Measurements from ENCODE around the gene RAB7A.

Gene RAB7A

GRCh38 chr3:128784843-128785242 is 58.9 kb downstream of the RAB7A start:
- ATAC-seq: no peak

GRCh38 chr3:128786434-128787020 is 60.5 kb downstream of the RAB7A start:
- no peak for ATAC-seq
- no peak overlapping the region for H3K4me3 Mint-ChIP-seq

More at GRCh38 chr3:128784843-128785242, 58.9 kb downstream of the RAB7A start:
- H3K36me3 Mint-ChIP-seq: peaks cover 16% of the 10 kb centered on the region
- no peak overlapping the region for H3K4me3 Mint-ChIP-seq
- H3K27me3 Mint-ChIP-seq: no peaks in the 10 kb centered on the region
- H3K4me1 Mint-ChIP-seq: peaks cover 89% of the 10 kb centered on the region
- H3K27ac Mint-ChIP-seq: peak overlapping the region; percentile 50
- H3K9me3 Mint-ChIP-seq: no peaks in the 10 kb centered on the region

GRCh38 chr3:128787256-128788253 is 61.6 kb downstream of the RAB7A start:
- Mint-ChIP-seq H3K36me3 (peaks cover 16% of the 10 kb centered on the region), H3K4me1 (peaks cover 80% of the 10 kb centered on the region), H3K9me3 (no peaks in the 10 kb centered on the region), H3K27ac (peak overlapping the region; percentile 77), H3K27me3 (no peaks in the 10 kb centered on the region), H3K4me3 (no peak overlapping the region)
- peak; percentile 68 for ATAC-seq

More at GRCh38 chr3:128786434-128787020, 60.5 kb downstream of the RAB7A start:
- Mint-ChIP-seq H3K27ac (peak overlapping the region; percentile 27), H3K27me3 (no peaks in the 10 kb centered on the region), H3K9me3 (no peaks in the 10 kb centered on the region), H3K4me1 (peaks cover 77% of the 10 kb centered on the region), H3K36me3 (peaks cover 16% of the 10 kb centered on the region)

- H3K36me3 Mint-ChIP-seq: peaks cover 16% of the 10 kb centered on the region
- no peaks in the 10 kb centered on the region for H3K27me3 Mint-ChIP-seq
- peak overlapping the region; percentile 77 for H3K27ac Mint-ChIP-seq
- peaks cover 78% of the 10 kb centered on the region for H3K4me1 Mint-ChIP-seq
- H3K4me3 Mint-ChIP-seq: peak overlapping the region; percentile 32
- no peaks in the 10 kb centered on the region for H3K9me3 Mint-ChIP-seq
- ATAC-seq: peak; percentile 38
These were observed 62.4 kb downstream of the RAB7A start for GRCh38 chr3:128788268-128788869.

- no peak overlapping the region for H3K4me3 Mint-ChIP-seq
- peak; percentile 39 for ATAC-seq
- H3K4me1 Mint-ChIP-seq: peaks cover 46% of the 10 kb centered on the region
These were observed 68.2 kb downstream of the RAB7A start for GRCh38 chr3:128794067-128794768.

GRCh38 chr3:128794770-128795649 is 69.0 kb downstream of the RAB7A start:
- Mint-ChIP-seq H3K27ac (peak overlapping the region; percentile 75), H3K9me3 (no peaks in the 10 kb centered on the region), H3K4me3 (no peak overlapping the region), H3K36me3 (peaks cover 21% of the 10 kb centered on the region), H3K27me3 (no peaks in the 10 kb centered on the region), H3K4me1 (peaks cover 50% of the 10 kb centered on the region)
- peak; percentile 94 for ATAC-seq

More at GRCh38 chr3:128794067-128794768, 68.2 kb downstream of the RAB7A start:
- Mint-ChIP-seq H3K9me3 (no peaks in the 10 kb centered on the region), H3K36me3 (peaks cover 13% of the 10 kb centered on the region), H3K27me3 (no peaks in the 10 kb centered on the region), H3K27ac (peak overlapping the region; percentile 75)

- H3K4me3 Mint-ChIP-seq: peak overlapping the region; percentile 33
- H3K27ac Mint-ChIP-seq: peak overlapping the region; percentile 80
- no peak for ATAC-seq
- no peaks in the 10 kb centered on the region for H3K9me3 Mint-ChIP-seq
- peaks cover 57% of the 10 kb centered on the region for H3K4me1 Mint-ChIP-seq
- H3K36me3 Mint-ChIP-seq: peaks cover 41% of the 10 kb centered on the region
- H3K27me3 Mint-ChIP-seq: no peaks in the 10 kb centered on the region
These were observed 73.7 kb downstream of the RAB7A start for GRCh38 chr3:128799653-128800052.

GRCh38 chr3:128800241-128801187 is 74.5 kb downstream of the RAB7A start:
- Mint-ChIP-seq H3K27ac (peak overlapping the region; percentile 80), H3K9me3 (no peaks in the 10 kb centered on the region), H3K27me3 (no peaks in the 10 kb centered on the region), H3K4me1 (peaks cover 58% of the 10 kb centered on the region), H3K36me3 (peaks cover 43% of the 10 kb centered on the region), H3K4me3 (peak overlapping the region; percentile 33)
- ATAC-seq: peak; percentile 49

GRCh38 chr3:128801779-128802380 is 75.9 kb downstream of the RAB7A start:
- Mint-ChIP-seq H3K36me3 (peaks cover 56% of the 10 kb centered on the region), H3K4me3 (no peak overlapping the region), H3K4me1 (peaks cover 70% of the 10 kb centered on the region), H3K27ac (peak overlapping the region; percentile 80), H3K9me3 (no peaks in the 10 kb centered on the region), H3K27me3 (no peaks in the 10 kb centered on the region)
- ATAC-seq: no peak

- peaks cover 65% of the 10 kb centered on the region for H3K36me3 Mint-ChIP-seq
- ATAC-seq: no peak
- no peaks in the 10 kb centered on the region for H3K27me3 Mint-ChIP-seq
- no peaks in the 10 kb centered on the region for H3K9me3 Mint-ChIP-seq
- peak overlapping the region; percentile 80 for H3K27ac Mint-ChIP-seq
- H3K4me1 Mint-ChIP-seq: peaks cover 75% of the 10 kb centered on the region
- peak overlapping the region; percentile 13 for H3K4me3 Mint-ChIP-seq
These were observed 77.3 kb downstream of the RAB7A start for GRCh38 chr3:128803307-128803706.

GRCh38 chr3:128804017-128804810 is 78.2 kb downstream of the RAB7A start:
- ATAC-seq: peak; percentile 97
- Mint-ChIP-seq H3K4me1 (peaks cover 73% of the 10 kb centered on the region), H3K4me3 (peak overlapping the region; percentile 47), H3K9me3 (no peaks in the 10 kb centered on the region), H3K27me3 (no peaks in the 10 kb centered on the region), H3K36me3 (peaks cover 64% of the 10 kb centered on the region), H3K27ac (peak overlapping the region; percentile 80)

GRCh38 chr3:128804811-128805155 is 78.8 kb downstream of the RAB7A start:
- Mint-ChIP-seq H3K36me3 (peaks cover 64% of the 10 kb centered on the region), H3K4me3 (no peak overlapping the region), H3K4me1 (peaks cover 67% of the 10 kb centered on the region), H3K27me3 (no peaks in the 10 kb centered on the region), H3K27ac (peak overlapping the region; percentile 80), H3K9me3 (no peaks in the 10 kb centered on the region)
- no peak for ATAC-seq
